ENCODE data around the gene ARID5B.

DNA sequence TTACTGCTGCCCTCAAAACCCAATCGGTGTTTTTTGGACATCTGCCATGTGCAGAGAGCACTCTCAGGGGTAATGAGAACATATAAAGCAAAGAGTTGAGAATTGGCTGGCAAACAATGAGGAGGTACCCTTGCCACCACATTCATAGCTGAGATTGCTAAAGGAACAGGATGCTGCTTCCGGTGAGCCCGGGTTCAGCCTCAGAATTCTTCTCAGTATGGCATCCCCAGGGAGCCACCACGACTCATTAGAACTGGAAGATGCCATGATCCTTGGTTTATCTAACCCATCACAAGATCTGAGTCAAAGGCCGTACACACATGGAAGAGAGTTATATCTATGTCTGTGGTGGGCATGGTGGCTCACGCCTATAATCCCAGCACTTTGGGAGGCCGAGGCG is 174.4 kb downstream of the ARID5B start:
- no peak for TF ChIP-seq POLR2A (IDR thresholded peaks at IDR 0.05)
- TF ChIP-seq, protein P1, sequence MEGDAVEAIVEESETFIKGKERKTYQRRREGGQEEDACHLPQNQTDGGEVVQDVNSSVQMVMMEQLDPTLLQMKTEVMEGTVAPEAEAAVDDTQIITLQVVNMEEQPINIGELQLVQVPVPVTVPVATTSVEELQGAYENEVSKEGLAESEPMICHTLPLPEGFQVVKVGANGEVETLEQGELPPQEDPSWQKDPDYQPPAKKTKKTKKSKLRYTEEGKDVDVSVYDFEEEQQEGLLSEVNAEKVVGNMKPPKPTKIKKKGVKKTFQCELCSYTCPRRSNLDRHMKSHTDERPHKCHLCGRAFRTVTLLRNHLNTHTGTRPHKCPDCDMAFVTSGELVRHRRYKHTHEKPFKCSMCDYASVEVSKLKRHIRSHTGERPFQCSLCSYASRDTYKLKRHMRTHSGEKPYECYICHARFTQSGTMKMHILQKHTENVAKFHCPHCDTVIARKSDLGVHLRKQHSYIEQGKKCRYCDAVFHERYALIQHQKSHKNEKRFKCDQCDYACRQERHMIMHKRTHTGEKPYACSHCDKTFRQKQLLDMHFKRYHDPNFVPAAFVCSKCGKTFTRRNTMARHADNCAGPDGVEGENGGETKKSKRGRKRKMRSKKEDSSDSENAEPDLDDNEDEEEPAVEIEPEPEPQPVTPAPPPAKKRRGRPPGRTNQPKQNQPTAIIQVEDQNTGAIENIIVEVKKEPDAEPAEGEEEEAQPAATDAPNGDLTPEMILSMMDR (IDR thresholded peaks at IDR 0.05) = no peak
- TF ChIP-seq POLR2AphosphoS5 (IDR thresholded peaks at IDR 0.05) = no peak

All from prostate gland (tissue), 2 donors.